Type B pancreatic cell (in vitro differentiated cells): ENCODE data around the gene TEX48. TPM values are rescaled to one million over a fixed set of nuclear protein-coding genes. Genes with fewer than 3 reads are reported as not detected.

Experiments
- DNase-seq: peaks from one replicate; pipeline ENCODE4 v3.0.0; 2021; ENCODE audit warnings: mixed read lengths; ENCODE audit not compliant: unreplicated experiment; ENCODE audit errors: extremely low spot score
- H3K27ac Mint-ChIP-seq: 2 replicates; pipeline ENCODE4 v1.8.0; 2021; ENCODE audit warnings: mild to moderate bottlenecking, mixed read lengths
- H3K27me3 Mint-ChIP-seq: 2 replicates; pipeline ENCODE4 v1.8.0; 2021; ENCODE audit warnings: mixed read lengths
- H3K36me3 Mint-ChIP-seq: 2 replicates; pipeline ENCODE4 v1.8.0; 2021; ENCODE audit warnings: mixed read lengths
- H3K4me1 Mint-ChIP-seq: one replicate; pipeline ENCODE4 v1.8.0; 2021; ENCODE audit warnings: mixed read lengths; ENCODE audit not compliant: unreplicated experiment
- H3K4me3 Mint-ChIP-seq: 2 replicates; pipeline ENCODE4 v1.8.0; 2021; ENCODE audit warnings: mild to moderate bottlenecking, mixed read lengths
- H3K9me3 Mint-ChIP-seq: 2 replicates; pipeline ENCODE4 v1.8.0; 2021; ENCODE audit warnings: mixed read lengths
- CTCF ChIP-seq: fragments of 200-600 bp; sonication (generic); conservative IDR thresholded peaks from 2 replicates; pipeline ENCODE4 v1.5.0; 2021; ENCODE audit warnings: antibody characterized with exemption, mild to moderate bottlenecking
- total RNA-seq: library from RNA; stranded (reverse); gene quantifications from 2 replicates; pipeline ENCODE4 v1.2.1, GENCODE V29; 2021; ENCODE audit warnings: low replicate concordance

Gene TEX48
- total RNA-seq, 1 donor from 2014 or later: not detected

DNA sequence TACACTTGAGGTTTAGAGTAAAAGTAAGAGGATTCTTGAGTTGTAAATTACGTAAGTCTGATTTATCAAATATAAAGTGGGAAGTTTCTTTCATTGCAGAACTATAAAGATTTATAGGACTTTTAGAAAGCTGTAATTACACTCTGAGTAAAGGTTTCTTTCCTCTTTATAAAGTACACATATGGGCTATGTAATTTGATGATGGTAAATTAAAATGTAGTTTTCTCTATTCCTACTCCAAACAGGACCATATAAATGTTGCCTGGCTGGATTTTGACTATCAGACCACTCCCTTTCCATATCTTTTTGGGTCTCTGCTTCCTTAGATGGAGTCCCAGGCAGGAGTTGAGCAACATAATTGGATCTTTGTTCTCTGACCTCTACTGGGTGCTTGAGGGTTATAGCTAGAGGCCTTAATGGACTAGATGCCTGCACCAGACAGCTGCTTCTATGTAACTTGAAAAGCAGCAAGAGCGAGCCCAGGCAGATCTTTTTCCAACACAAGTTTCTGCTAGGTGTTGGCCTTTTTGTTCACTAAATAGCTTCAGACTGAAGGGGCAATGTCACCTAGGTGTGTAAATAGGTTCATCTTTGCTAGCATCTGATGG, 11.4 kb upstream of the TEX48 start:
- no peak overlapping the region for H3K4me3 Mint-ChIP-seq
- peaks cover 18% of the 10 kb centered on the region for H3K4me1 Mint-ChIP-seq
- H3K9me3 Mint-ChIP-seq: no peaks in the 10 kb centered on the region
- no peak for DNase-seq
- H3K36me3 Mint-ChIP-seq: no peaks in the 10 kb centered on the region
- no peak overlapping the region for H3K27ac Mint-ChIP-seq
- peaks cover 3% of the 10 kb centered on the region for H3K27me3 Mint-ChIP-seq
- TF ChIP-seq CTCF: no peak

- Mint-ChIP-seq H3K4me3 (no peak overlapping the region), H3K27ac (no peak overlapping the region), H3K27me3 (peaks cover 3% of the 10 kb centered on the region), H3K4me1 (peaks cover 18% of the 10 kb centered on the region), H3K36me3 (no peaks in the 10 kb centered on the region), H3K9me3 (no peaks in the 10 kb centered on the region)
- DNase-seq: no peak
- TF ChIP-seq CTCF: no peak
Observed at GRCh38 chr9:114691956-114692295, 9.9 kb upstream of the TEX48 start.

DNA sequence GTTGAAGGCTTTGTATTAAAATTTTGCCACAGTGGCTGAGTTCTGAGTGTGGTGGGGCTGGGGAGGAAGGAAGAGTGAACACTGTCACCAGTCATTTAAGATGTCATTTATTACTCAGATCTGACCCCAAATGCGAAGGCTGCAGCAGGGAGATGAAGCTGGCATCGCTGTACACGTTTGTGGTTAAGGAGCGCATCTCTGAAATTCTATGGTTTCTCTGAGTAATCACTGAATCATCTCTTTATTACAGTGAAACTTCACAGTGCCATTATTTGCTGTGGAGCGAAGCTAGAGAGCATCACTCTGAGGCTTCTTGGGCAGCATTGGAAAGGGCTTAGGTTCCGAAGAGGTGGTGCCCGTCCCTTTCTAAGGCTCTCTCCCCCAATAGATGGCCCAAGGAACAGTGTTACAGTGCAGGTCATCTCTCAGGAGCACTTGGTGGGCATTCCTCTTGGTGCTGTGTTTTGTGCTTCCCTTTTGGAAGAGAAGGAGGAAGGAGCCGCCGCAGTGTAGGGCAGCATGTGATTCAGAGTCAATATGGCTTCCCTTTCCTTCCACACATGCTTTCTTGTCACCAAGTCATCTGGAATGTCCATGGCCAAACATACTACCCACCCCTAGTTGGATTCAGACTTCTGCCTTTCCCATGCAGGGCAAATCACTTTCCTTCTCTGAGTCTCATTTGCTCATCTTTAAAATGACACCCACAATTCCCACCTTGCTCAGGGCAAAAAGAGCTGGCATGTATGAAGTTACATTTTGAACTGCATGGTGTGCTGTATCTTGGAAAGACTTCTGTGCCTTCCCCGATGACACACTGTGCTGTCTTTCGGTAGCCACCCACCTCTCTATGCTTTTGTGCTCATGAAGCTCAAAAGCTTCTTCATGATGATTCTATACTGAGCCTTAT, 9.3 kb upstream of the TEX48 start:
- peaks cover 3% of the 10 kb centered on the region for H3K27me3 Mint-ChIP-seq
- TF ChIP-seq CTCF: no peak
- no peak overlapping the region for H3K4me3 Mint-ChIP-seq
- DNase-seq: no peak
- H3K36me3 Mint-ChIP-seq: no peaks in the 10 kb centered on the region
- no peaks in the 10 kb centered on the region for H3K9me3 Mint-ChIP-seq
- peaks cover 18% of the 10 kb centered on the region for H3K4me1 Mint-ChIP-seq
- H3K27ac Mint-ChIP-seq: no peak overlapping the region

DNA sequence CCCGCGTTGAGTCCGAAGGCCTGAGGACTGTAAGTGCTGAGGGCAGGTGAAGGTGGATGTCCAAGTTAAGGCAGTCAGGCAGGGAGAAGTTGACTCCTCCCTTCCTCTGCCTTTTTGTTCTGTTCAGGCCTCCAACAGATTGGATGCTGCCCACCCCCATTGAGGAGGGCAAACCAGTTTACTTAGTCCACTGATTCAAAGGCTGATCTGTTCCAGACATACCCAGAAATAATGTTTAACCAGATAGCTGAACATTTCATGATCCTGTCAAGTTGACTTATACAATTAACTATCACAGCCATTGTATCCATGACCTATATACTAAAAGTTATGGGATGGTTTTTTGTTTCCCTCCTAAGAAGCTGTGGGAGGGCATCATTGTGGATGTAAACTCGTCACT, 8.3 kb upstream of the TEX48 start:
- TF ChIP-seq CTCF: no peak
- Mint-ChIP-seq H3K36me3 (no peaks in the 10 kb centered on the region), H3K27ac (no peak overlapping the region), H3K27me3 (peaks cover 3% of the 10 kb centered on the region), H3K4me1 (peaks cover 18% of the 10 kb centered on the region), H3K9me3 (no peaks in the 10 kb centered on the region), H3K4me3 (no peak overlapping the region)
- no peak for DNase-seq

GRCh38 chr9:114689813-114690212, 7.8 kb upstream of the TEX48 start:
- no peak for TF ChIP-seq CTCF
- no peaks in the 10 kb centered on the region for H3K36me3 Mint-ChIP-seq
- no peak overlapping the region for H3K27ac Mint-ChIP-seq
- H3K27me3 Mint-ChIP-seq: peaks cover 3% of the 10 kb centered on the region
- peaks cover 18% of the 10 kb centered on the region for H3K4me1 Mint-ChIP-seq
- no peak for DNase-seq
- H3K4me3 Mint-ChIP-seq: no peak overlapping the region
- no peaks in the 10 kb centered on the region for H3K9me3 Mint-ChIP-seq
